Adrenal gland (tissue), 5 donors: Measurements from ENCODE around the gene KCTD20.

ENCODE experiments used
- CTCF ChIP-seq, 6 experiments: fragments of 450-650 bp in 4 of 6; fragments of 200-600 bp in 2 of 6; sonication (generic) in 1 of 6; IDR thresholded peaks; 1 replicate in 5 of 6; 2 replicates in 1 of 6; pipeline versions ENCODE4 v1.5.1 to v1.8.0; 2016 to 2021; ENCODE audit warnings: antibody characterized with exemption in 6 of 6, mild to moderate bottlenecking in 2 of 6, moderate library complexity in 1 of 6
- POLR2A ChIP-seq, 2 donors: fragments of 450-650 bp; IDR thresholded peaks; one replicate each; pipeline ENCODE4 v1.6.1; 2017; ENCODE audit warnings: antibody characterized with exemption in 2 of 2, mild to moderate bottlenecking in 2 of 2, moderate library complexity in 1 of 2
- donor health status: DM: no; HTN: no; CAD: no.

- TF ChIP-seq CTCF (IDR thresholded peaks at IDR 0.05) = no peak
- no peak for TF ChIP-seq POLR2A (IDR thresholded peaks at IDR 0.05)
Measured at GRCh38 chr6:36484736-36485135, 41.9 kb downstream of the KCTD20 start.
